GM13977 (cell line): ENCODE results near the gene COX4I2.

ENCODE experiments used
- DNase-seq: peaks from one replicate; pipeline ENCODE4 v3.0.0; 2012; ENCODE audit warnings: low spot score
- CTCF ChIP-seq: IDR thresholded peaks from 2 replicates; pipeline ENCODE4 v1.5.1; 2012; ENCODE audit warnings: mild to moderate bottlenecking, control low read depth; ENCODE audit not compliant: insufficient read depth; ENCODE audit errors: extremely low read depth, missing control alignments
- in situ Hi-C: fragments of 300-500 bp; cut with MboI; formaldehyde crosslinking; loops from one replicate; pipeline ENCODE4 v1.12.0; 2022; ENCODE audit warnings: low sequenced_read_pairs, low pct_unique_long_range_greater_than_20kb, mixed read lengths, inconsistent platforms; ENCODE audit not compliant: unreplicated experiment

COX4I2 gene

GRCh38 chr20:31630187-31630790, 7.4 kb upstream of the COX4I2 start:
- no peak for DNase-seq

GRCh38 chr20:31632548-31633338, 5.0 kb upstream of the COX4I2 start:
- TF ChIP-seq CTCF = no peak
- no peak for DNase-seq
- in situ Hi-C loops = no loop called here

More at GRCh38 chr20:31630187-31630790, 7.4 kb upstream of the COX4I2 start:
- in situ Hi-C loops = no loop called here
- no peak for TF ChIP-seq CTCF

GRCh38 chr20:31633339-31633914, 4.3 kb upstream of the COX4I2 start:
- no peak for DNase-seq
- no peak for TF ChIP-seq CTCF
- in situ Hi-C loops = no loop called here

DNA sequence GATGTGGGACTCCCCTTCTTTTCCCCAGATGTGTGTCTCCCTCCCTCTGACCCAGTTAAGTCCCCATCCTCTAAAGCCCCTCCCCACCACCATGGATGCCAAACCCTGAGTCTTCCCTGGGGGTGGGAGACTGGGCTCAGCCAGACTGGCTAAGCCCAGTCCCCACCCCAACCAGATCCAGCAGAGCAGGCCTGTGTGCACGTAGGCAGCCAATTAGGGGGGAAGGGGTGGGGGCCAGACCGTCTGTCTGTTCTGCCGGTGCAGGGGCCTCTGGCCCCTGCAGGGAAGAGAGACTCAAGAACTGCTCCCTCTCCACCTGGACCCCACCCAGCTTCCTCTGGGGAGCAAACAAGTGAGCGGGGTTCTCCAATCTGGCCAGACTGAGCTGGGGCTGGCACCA, 605 bp downstream of the COX4I2 start:
- DNase-seq = no peak
- TF ChIP-seq CTCF = no peak
- in situ Hi-C loops = no loop called here

DNA sequence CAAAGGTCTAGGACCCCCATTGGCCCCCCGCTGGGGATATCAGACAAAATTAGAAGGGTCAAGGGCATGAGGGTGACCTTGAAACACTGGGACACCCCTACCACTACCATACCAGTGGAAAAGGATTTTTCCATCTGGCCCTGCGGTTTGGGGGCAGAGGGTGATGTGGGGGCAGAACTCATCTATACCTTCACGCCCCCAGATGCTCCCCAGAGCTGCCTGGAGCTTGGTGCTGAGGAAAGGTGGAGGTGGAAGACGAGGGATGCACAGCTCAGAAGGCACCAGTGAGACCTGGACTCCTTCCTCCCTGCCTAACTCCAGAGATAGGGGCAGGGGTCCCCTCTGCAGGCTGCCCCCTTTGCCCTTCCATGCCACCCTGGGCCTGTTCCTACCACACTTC, 1.1 kb downstream of the COX4I2 start:
- in situ Hi-C loops = no loop called here
- no peak for TF ChIP-seq CTCF
- no peak for DNase-seq

GRCh38 chr20:31640259-31640658, 2.5 kb downstream of the COX4I2 start:
- in situ Hi-C loops = no loop called here
- no peak for TF ChIP-seq CTCF
- peak; percentile 4 for DNase-seq
